Pancreas (tissue), 10 donors: ENCODE results near the gene EGLN3. TPM values are rescaled to one million over a fixed set of nuclear protein-coding genes. Genes with fewer than 3 reads are reported as not detected.
"Not testable (repeated sequence)": the region's sequence is repeated elsewhere in the genome, so short reads cannot be mapped to it uniquely, and the experiment has no call there.

Source experiments
- ATAC-seq, 4 donors: fragments of 200-7000 bp; cut with Tn5 transposase; one replicate each; pipeline versions ENCODE4 v1.8.0 to v1.9.1; 2020; ENCODE audit warnings: mild to moderate bottlenecking in 4 of 4, moderate library complexity in 4 of 4
- DNase-seq, 6 donors: peaks; one replicate each; pipeline ENCODE4 v3.0.0-alpha.2; 2020
- FAIRE-seq: peaks from 2 replicates; lab custom pipeline; 2012; peaks lifted over from hg19 to GRCh38; lab: Jason Lieb, UNC
- H3K27ac ChIP-seq, 4 donors: fragments of 200-600 bp; sonication (generic); 1 replicate in 3 of 4; 2 replicates in 1 of 4; pipeline versions ENCODE4 v1.5.0 to v1.8.0; 2020
- H3K27me3 ChIP-seq, 4 donors: fragments of 200-600 bp; one replicate each; pipeline ENCODE4 v1.8.0; 2021
- H3K36me3 ChIP-seq, 3 donors: fragments of 200-600 bp; sonication (generic) in 1 of 3; one replicate each; pipeline versions ENCODE4 v1.5.0 to v1.8.0; 2020 to 2021
- H3K4me1 ChIP-seq, 3 donors: fragments of 200-600 bp; one replicate each; pipeline ENCODE4 v1.8.0; 2021
- H3K4me3 ChIP-seq, 4 donors: fragments of 200-600 bp; sonication (generic) in 2 of 4; one replicate each; pipeline versions ENCODE4 v1.5.0 to v1.8.0; 2020 to 2021
- H3K9me3 ChIP-seq, 4 donors: fragments of 200-600 bp; one replicate each; pipeline ENCODE4 v1.8.0; 2021
- WGBS, 2 donors: extraction: QIAGEN DNeasy Blood & Tissue Kit; methylation state at CpG; one replicate each; pipeline ENCODE4 v1.1.7; 2013; 5-methylcytosine and 5-hydroxymethylcytosine counted together
- intact Hi-C, 3 donors: fragments of 100-400 bp; cut with DNase I; formaldehyde crosslinking; loops; one replicate each; pipeline versions ENCODE4 v1.11.1 to v1.14.2; 2022
- polyA plus RNA-seq, 2 donors: library from polyadenylated mRNA; stranded (reverse); fragments of 200-250 nt; gene quantifications; one replicate each; pipeline ENCODE4 v1.2.3, GENCODE V29; 2013
- total RNA-seq, 6 donors: library from RNA; stranded (reverse); fragmentation: NEBNext Ultra II Directional in 4 of 6; extraction: Animal tissue kit (Norgen Biotek cat#: 25700) in 4 of 6; gene quantifications; one replicate each; pipeline versions ENCODE4 v1.2.1 to v1.2.4, GENCODE V29; 2021 to 2023
- TF ChIP-seq, protein P1 (sequence below), 4 donors: fragments of 200-600 bp; sonication (generic) in 3 of 4; IDR thresholded peaks; one replicate each; pipeline versions ENCODE4 v1.5.0 to v1.8.0; 2021; ENCODE audit warnings: antibody characterized with exemption in 4 of 4
- donor health status: healthy with polysubstance abuse.
- donor health status: DM: no; HTN: no; CAD: no; lungs with moderate emphysema.
- donor health status: DM: no; HTN: no; CAD: no.
- donor health status: control.
- donor health status: control.
- donor health status: Bipolar disorder and iron deficiency.
- donor health status: DM: yes; HTN: yes; CAD: no.
- donor health status: DM: no; HTN: no; CAD: no.
- donor health status: DM: no; HTN: no; CAD: no.
- donor health status: DM: yes; HTN: yes; CAD: no.

The EGLN3 gene
- total and polyA plus RNA-seq, 8 donors = 1.2 to 14.5 (median 2.9) TPM

DNA sequence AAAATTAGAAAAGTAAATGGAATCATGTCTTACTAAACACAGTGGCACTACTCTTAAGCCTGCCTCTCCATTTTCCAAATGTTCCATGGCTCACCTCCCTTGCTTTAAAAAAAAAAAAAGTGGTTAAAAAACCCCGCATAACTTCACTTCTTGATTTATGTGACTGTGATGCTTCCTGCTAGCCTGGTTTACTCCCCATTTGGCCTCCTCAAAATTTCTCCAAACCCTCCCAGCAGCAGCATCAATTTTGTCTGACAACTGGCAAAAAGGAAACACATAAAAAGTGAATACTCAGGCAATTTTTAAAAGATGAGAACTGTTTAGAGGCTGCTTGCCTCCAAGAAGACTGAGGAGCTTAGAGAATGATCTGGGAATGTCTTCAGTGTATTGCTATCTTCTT lies 17.8 kb upstream of the EGLN3 start:
- DNase-seq = no peak
- H3K36me3 ChIP-seq = no peaks in the 10 kb centered on the region
- WGBS, 2 donors = 48 to 52% methylated on average over 1 of the region's 1 CpG
- H3K4me1 ChIP-seq = no peaks in the 10 kb centered on the region
- H3K9me3 ChIP-seq = no peaks in the 10 kb centered on the region
- H3K27me3 ChIP-seq = no peaks in the 10 kb centered on the region
- H3K4me3 ChIP-seq = no peak overlapping the region
- no peak for FAIRE-seq
- no peak for ATAC-seq
- TF ChIP-seq, protein P1, sequence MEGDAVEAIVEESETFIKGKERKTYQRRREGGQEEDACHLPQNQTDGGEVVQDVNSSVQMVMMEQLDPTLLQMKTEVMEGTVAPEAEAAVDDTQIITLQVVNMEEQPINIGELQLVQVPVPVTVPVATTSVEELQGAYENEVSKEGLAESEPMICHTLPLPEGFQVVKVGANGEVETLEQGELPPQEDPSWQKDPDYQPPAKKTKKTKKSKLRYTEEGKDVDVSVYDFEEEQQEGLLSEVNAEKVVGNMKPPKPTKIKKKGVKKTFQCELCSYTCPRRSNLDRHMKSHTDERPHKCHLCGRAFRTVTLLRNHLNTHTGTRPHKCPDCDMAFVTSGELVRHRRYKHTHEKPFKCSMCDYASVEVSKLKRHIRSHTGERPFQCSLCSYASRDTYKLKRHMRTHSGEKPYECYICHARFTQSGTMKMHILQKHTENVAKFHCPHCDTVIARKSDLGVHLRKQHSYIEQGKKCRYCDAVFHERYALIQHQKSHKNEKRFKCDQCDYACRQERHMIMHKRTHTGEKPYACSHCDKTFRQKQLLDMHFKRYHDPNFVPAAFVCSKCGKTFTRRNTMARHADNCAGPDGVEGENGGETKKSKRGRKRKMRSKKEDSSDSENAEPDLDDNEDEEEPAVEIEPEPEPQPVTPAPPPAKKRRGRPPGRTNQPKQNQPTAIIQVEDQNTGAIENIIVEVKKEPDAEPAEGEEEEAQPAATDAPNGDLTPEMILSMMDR (IDR thresholded peaks at IDR 0.05) = no peak
- intact Hi-C loops = loop anchor here in 1 of 3 donors (5.0 kb wide), 1 partner anchor 59 kb away; no protein-coding TSS in a partner anchor
- H3K27ac ChIP-seq = no peak overlapping the region

DNA sequence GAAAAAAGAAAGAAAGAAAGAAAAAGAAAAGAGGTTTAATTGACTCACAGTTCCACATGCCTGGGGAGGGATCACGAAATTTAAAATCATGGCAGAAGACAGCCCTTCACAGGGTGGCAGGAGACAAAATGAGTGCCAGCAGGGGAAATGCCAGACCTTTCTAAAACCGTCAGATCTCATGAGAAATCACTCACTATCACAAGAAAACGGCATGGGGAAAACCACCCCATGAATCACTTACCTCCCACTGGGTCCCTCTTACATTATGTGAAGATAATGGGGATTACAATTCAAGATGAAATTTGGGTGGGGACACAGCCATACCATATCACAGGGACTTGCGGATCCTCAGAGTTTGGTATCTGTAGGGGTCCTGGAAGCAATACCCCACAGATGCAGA lies 16.3 kb upstream of the EGLN3 start:
- no peaks in the 10 kb centered on the region for H3K36me3 ChIP-seq
- no peak for FAIRE-seq
- TF ChIP-seq, protein P1 (IDR thresholded peaks at IDR 0.05) = no peak
- H3K27ac ChIP-seq = no peak overlapping the region
- no peaks in the 10 kb centered on the region for H3K4me1 ChIP-seq
- ATAC-seq = no peak
- 56 to 62% methylated on average over 3 to 4 of the region's 4 CpGs for WGBS, 2 donors
- no peaks in the 10 kb centered on the region for H3K9me3 ChIP-seq
- intact Hi-C loops = loop anchor here in 1 of 3 donors (5.0 kb wide), 1 partner anchor 60 kb away; no protein-coding TSS in a partner anchor
- no peak for DNase-seq
- no peak overlapping the region for H3K4me3 ChIP-seq
- no peaks in the 10 kb centered on the region for H3K27me3 ChIP-seq

DNA sequence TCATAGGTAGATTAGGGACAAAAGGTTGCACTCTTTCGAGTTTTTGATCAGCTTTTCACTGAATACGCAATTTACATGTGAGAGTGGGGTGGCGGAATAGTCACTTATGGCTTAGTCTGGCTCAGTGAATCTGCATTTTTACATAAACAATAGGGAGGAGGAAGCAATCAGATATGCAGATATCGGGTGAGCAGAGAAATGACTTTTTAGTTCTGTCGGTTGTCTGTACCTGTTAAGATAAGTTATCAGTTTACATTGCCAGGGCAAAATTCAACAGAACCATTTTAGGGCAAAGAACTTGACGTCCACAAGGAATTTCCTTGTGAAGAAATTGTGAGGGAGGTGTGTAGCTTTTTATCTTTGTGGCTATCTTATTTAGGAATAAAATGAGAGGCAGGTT lies 15.4 kb upstream of the EGLN3 start:
- TF ChIP-seq, protein P1 (IDR thresholded peaks at IDR 0.05) = no peak
- 51 to 57% methylated on average over 6 of the region's 6 CpGs for WGBS, 2 donors
- Histone ChIP-seq H3K4me3 (no peak overlapping the region), H3K9me3 (no peaks in the 10 kb centered on the region), H3K36me3 (no peaks in the 10 kb centered on the region), H3K27ac (no peak overlapping the region), H3K27me3 (no peaks in the 10 kb centered on the region), H3K4me1 (no peaks in the 10 kb centered on the region)
- no peak for ATAC-seq
- DNase-seq = no peak
- intact Hi-C loops = loop anchor here in 1 of 3 donors (5.0 kb wide), 1 partner anchor 61 kb away; no protein-coding TSS in a partner anchor
- FAIRE-seq = no peak

GRCh38 chr14:33964599-33965317 lies 13.9 kb upstream of the EGLN3 start:
- Histone ChIP-seq H3K4me3 (no peak overlapping the region), H3K9me3 (no peaks in the 10 kb centered on the region), H3K36me3 (no peaks in the 10 kb centered on the region), H3K27ac (no peak overlapping the region), H3K4me1 (no peaks in the 10 kb centered on the region), H3K27me3 (no peaks in the 10 kb centered on the region)
- intact Hi-C loops = loop anchor here in 1 of 3 donors (5.0 kb wide), 1 partner anchor 63 kb away; no protein-coding TSS in a partner anchor
- DNase-seq = no peak
- TF ChIP-seq, protein P1 (IDR thresholded peaks at IDR 0.05) = no peak
- FAIRE-seq = no peak
- WGBS, 2 donors = 79 to 92% methylated on average over 6 of the region's 6 CpGs
- no peak for ATAC-seq

GRCh38 chr14:33963892-33964291 lies 13.0 kb upstream of the EGLN3 start:
- no peak overlapping the region for H3K27ac ChIP-seq
- H3K9me3 ChIP-seq = no peaks in the 10 kb centered on the region
- FAIRE-seq (no peak), DNase-seq (no peak), ATAC-seq (no peak)
- intact Hi-C loops = no loop called here
- H3K4me3 ChIP-seq = no peak overlapping the region
- no peaks in the 10 kb centered on the region for H3K36me3 ChIP-seq
- no peaks in the 10 kb centered on the region for H3K27me3 ChIP-seq
- WGBS, 2 donors = 86 to 89% methylated on average over 5 of the region's 5 CpGs
- TF ChIP-seq, protein P1 (IDR thresholded peaks at IDR 0.05) = no peak
- no peaks in the 10 kb centered on the region for H3K4me1 ChIP-seq

DNA sequence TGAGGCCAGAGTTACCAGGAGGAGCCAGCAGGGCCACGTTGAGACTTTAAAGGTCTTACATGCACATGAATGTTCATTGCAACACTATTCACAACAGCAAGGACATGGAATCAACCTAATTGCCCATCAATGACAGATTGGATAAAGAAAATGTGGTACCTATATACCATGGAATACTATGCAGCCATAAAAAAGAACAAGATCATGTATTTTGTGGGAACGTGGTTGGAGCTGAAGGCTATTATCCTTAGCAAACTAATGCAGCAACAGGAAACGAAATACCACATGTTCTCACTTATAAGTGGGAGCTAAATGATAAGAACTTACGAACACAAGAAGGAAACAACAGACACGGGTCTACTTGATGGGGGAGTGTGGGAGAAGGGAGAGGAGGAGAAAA lies 11.6 kb upstream of the EGLN3 start:
- 62 to 76% methylated on average over 5 of the region's 5 CpGs for WGBS, 2 donors
- FAIRE-seq, H3K4me1 ChIP-seq, H3K9me3 ChIP-seq, H3K27me3 ChIP-seq, intact Hi-C loops, DNase-seq, H3K36me3 ChIP-seq, H3K4me3 ChIP-seq, ATAC-seq, H3K27ac ChIP-seq: not testable (repeated sequence)
